ENCODE data around the gene ADGRG6. TPM values are rescaled to one million over a fixed set of nuclear protein-coding genes. Genes with fewer than 3 reads are reported as not detected.

The ADGRG6 gene
- total and polyA plus RNA-seq, 2 of the 8 experiments (the other 6 are each of a cell fraction or from before 2014, with no cell fraction given) = 1.1 to 6.2 TPM

- H3K27me3 ChIP-seq (replicated peaks in 1 of 4; ENCODE audit: control insufficient read depth in 3 of 4, extremely low read depth in 1 of 4, insufficient read depth in 3 of 4, low read length in 3 of 4) = no peaks in the 10 kb centered on the region
- H3K18ac ChIP-seq (ENCODE audit: extremely low read depth, low read length) = no peak overlapping the region
- no peaks in the 10 kb centered on the region for H3K36me3 ChIP-seq (ENCODE audit: control insufficient read depth in 2 of 4, insufficient read depth in 4 of 4, low read length in 3 of 4)
- no peak overlapping the region for H2BK12ac ChIP-seq (ENCODE audit: low read depth, low read length)
- no peaks in the 10 kb centered on the region for H3K9me3 ChIP-seq (ENCODE audit: insufficient read depth in 2 of 2, low read depth in 1 of 2, low read length in 1 of 2)
- no peaks in the 10 kb centered on the region for H3K79me2 ChIP-seq (ENCODE audit: control insufficient read depth in 1 of 2, insufficient read depth in 2 of 2, low read length in 2 of 2)
- no peak overlapping the region for H4K8ac ChIP-seq (ENCODE audit: extremely low read depth, insufficient read depth, low read length)
- H4K20me1 ChIP-seq (replicated peaks in 1 of 2; ENCODE audit: control insufficient read depth in 1 of 2, insufficient read depth in 2 of 2, low read length in 2 of 2) = no peaks in the 10 kb centered on the region
- no peaks in the 10 kb centered on the region for H3K4me1 ChIP-seq (replicated peaks in 1 of 4; ENCODE audit: control insufficient read depth in 3 of 4, insufficient read depth in 4 of 4, low read length in 3 of 4)
- FAIRE-seq (no peak), DNase-seq (ENCODE audit: low read depth in 1 of 2, low spot score in 2 of 2) (no peak)
- H3K4me3 ChIP-seq (ENCODE audit: extremely low read depth in 1 of 4, insufficient read depth in 2 of 4, low read depth in 3 of 4, low read length in 4 of 4) = no peak overlapping the region
- no peak overlapping the region for H3K23ac ChIP-seq (ENCODE audit: insufficient read length)
- H2BK20ac ChIP-seq (ENCODE audit: low read length) = no peak overlapping the region
- no peak overlapping the region for H2BK120ac ChIP-seq (replicated peaks; ENCODE audit: low read depth, low read length)
- no peak overlapping the region for H3K56ac ChIP-seq (replicated peaks; ENCODE audit: insufficient read length, low read depth, low read length)
- H3K4me2 ChIP-seq (ENCODE audit: insufficient read depth in 1 of 2, low read depth in 2 of 2, low read length in 2 of 2) = no peak overlapping the region
- no peak overlapping the region for H2AK5ac ChIP-seq (ENCODE audit: low read depth, low read length)
- no peak overlapping the region for H3K27ac ChIP-seq (ENCODE audit: low read depth, low read length)
- H3K9ac ChIP-seq (replicated peaks in 1 of 4; ENCODE audit: extremely low read depth in 1 of 4, low read depth in 3 of 4, low read length in 3 of 4) = no peak overlapping the region
- no peak overlapping the region for H2AFZ ChIP-seq (ENCODE audit: low read length)
- H3K4ac ChIP-seq (replicated peaks; ENCODE audit: insufficient read length, low read depth, low read length) = no peak overlapping the region
- H3K14ac ChIP-seq (ENCODE audit: insufficient read length) = no peak overlapping the region
- ChIA-PET POLR2A (ENCODE audit: partially characterized antibody) (interaction anchor here (0.8 to 1.1 kb wide), 2 partner anchors 12 to 15 kb away, joined by 3 to 5 read pairs; no protein-coding TSS in a partner anchor), CTCF (ENCODE audit: partially characterized antibody) (interaction anchor here (1.3 to 2.9 kb wide), 5 partner anchors 8 to 31 kb away, joined by 3 to 8 read pairs (median 3); no protein-coding TSS in a partner anchor)
- no peak overlapping the region for H2BK5ac ChIP-seq (ENCODE audit: low read depth, low read length)
- no peaks in the 10 kb centered on the region for H3K23me2 ChIP-seq (ENCODE audit: low read depth, low read length)
- no peak overlapping the region for H4K91ac ChIP-seq (replicated peaks; ENCODE audit: insufficient read length, low read length)
- no peaks in the 10 kb centered on the region for H3K79me1 ChIP-seq (ENCODE audit: low read depth, low read length)
- no peak overlapping the region for H4K5ac ChIP-seq (ENCODE audit: insufficient read length, low read depth, low read length)
- no peak overlapping the region for H2BK15ac ChIP-seq (ENCODE audit: low read length)
- WGBS, 2 experiments (ENCODE audit: extremely low coverage in 1 of 2, insufficient coverage in 1 of 2, insufficient read length in 1 of 2, insufficient replicate concordance in 2 of 2, low coverage in 1 of 2, low lambda C conversion rate in 2 of 2, missing lambda C conversion rate in 1 of 2) = 84% methylated on average over 7 of the region's 7 CpGs; no CpG with 5 or more reads in 1 of the 2 experiments
- no peak for TF ChIP-seq PHF8 (conservative IDR thresholded peaks at IDR 0.05; ENCODE audit: low read depth, low read length)
These were observed 53.8 kb downstream of the ADGRG6 start for GRCh38 chr6:142355520-142356174.

Data from H1 (cell line).